Hepatocyte (in vitro differentiated cells): Measurements from ENCODE around the gene WFDC8. TPM values are rescaled to one million over a fixed set of nuclear protein-coding genes. Genes with fewer than 3 reads are reported as not detected.

Experiments
- DNase-seq: peaks from one replicate; pipeline ENCODE4 v3.0.0-alpha.2; 2016; ENCODE audit warnings: low spot score
- H2AFZ ChIP-seq: fragments of 200-600 bp; sonication (generic); 2 replicates; pipeline ENCODE4 v1.6.0; 2016; ENCODE audit warnings: antibody characterized with exemption, mild to moderate bottlenecking
- H3K27ac ChIP-seq: fragments of 200-600 bp; sonication (generic); 2 replicates; pipeline ENCODE4 v1.5.1; 2016; ENCODE audit warnings: mild to moderate bottlenecking
- H3K27me3 ChIP-seq: fragments of 200-600 bp; sonication (generic); 2 replicates; pipeline ENCODE4 v1.6.1; 2016
- H3K36me3 ChIP-seq: fragments of 200-600 bp; sonication (generic); replicated peaks from 2 replicates; pipeline ENCODE4 v1.5.1; 2016; ENCODE audit warnings: low read depth; ENCODE audit not compliant: insufficient read depth
- H3K4me1 ChIP-seq: fragments of 200-600 bp; sonication (generic); 2 replicates; pipeline ENCODE4 v1.5.1; 2016; ENCODE audit warnings: mild to moderate bottlenecking, moderate library complexity; ENCODE audit not compliant: insufficient read depth
- H3K4me2 ChIP-seq: fragments of 200-600 bp; sonication (generic); 2 replicates; pipeline ENCODE4 v1.6.0; 2016
- H3K4me3 ChIP-seq: fragments of 200-600 bp; sonication (generic); 2 replicates; pipeline ENCODE4 v1.5.1; 2016; ENCODE audit warnings: mild to moderate bottlenecking
- H3K79me2 ChIP-seq: fragments of 200-600 bp; sonication (generic); 2 replicates; pipeline ENCODE4 v1.6.0; 2017; ENCODE audit warnings: mild to moderate bottlenecking
- H3K9me2 ChIP-seq: fragments of 200-600 bp; sonication (generic); replicated peaks from 2 replicates; pipeline ENCODE4 v1.6.0; 2017; ENCODE audit warnings: mild to moderate bottlenecking; ENCODE audit not compliant: insufficient read depth
- H3K9me3 ChIP-seq: fragments of 200-600 bp; sonication (generic); 2 replicates; pipeline ENCODE4 v1.5.1; 2016; ENCODE audit warnings: low read depth, mild to moderate bottlenecking
- H4K20me1 ChIP-seq: fragments of 200-600 bp; sonication (generic); 2 replicates; pipeline ENCODE4 v1.6.0; 2016; ENCODE audit warnings: mild to moderate bottlenecking; ENCODE audit not compliant: insufficient read depth, poor library complexity, severe bottlenecking
- CTCF ChIP-seq: fragments of 200-600 bp; sonication (generic); IDR thresholded peaks from 2 replicates; pipeline ENCODE4 v1.5.1; 2016; ENCODE audit warnings: antibody characterized with exemption, mild to moderate bottlenecking; ENCODE audit not compliant: poor library complexity
- EZH2 ChIP-seq: fragments of 200-600 bp; sonication (generic); IDR thresholded peaks from 2 replicates; pipeline ENCODE4 v1.6.1; 2016; ENCODE audit warnings: antibody characterized with exemption, mild to moderate bottlenecking, borderline replicate concordance
- EZH2phosphoT487 ChIP-seq: fragments of 200-600 bp; sonication (generic); IDR thresholded peaks from one replicate; pipeline ENCODE4 v1.6.1; 2018; ENCODE audit warnings: antibody characterized with exemption, mild to moderate bottlenecking, low read depth, moderate library complexity; ENCODE audit not compliant: unreplicated experiment, severe bottlenecking
- WGBS: methylation state at CpG from one replicate; pipeline ENCODE4 v1.1.6; 2016; ENCODE audit warnings: low lambda C conversion rate; ENCODE audit errors: missing lambda C conversion rate; 5-methylcytosine and 5-hydroxymethylcytosine counted together
- polyA plus RNA-seq: library from polyadenylated mRNA; unstranded; fragments of >200 nt; fragmentation: Nextera tagmentation; extraction: Ambion mirVana; gene quantifications from 2 replicates; pipeline ENCODE4 v1.2.1, GENCODE V29; 2016
- total RNA-seq: library from RNA; depleted of rRNA; stranded (reverse); fragments of >200 nt; gene quantifications from 2 replicates; pipeline ENCODE4 v1.2.3, GENCODE V29; 2014

The WFDC8 gene
- total and polyA plus RNA-seq, 2 experiments from 2014 or later: not detected

- H4K20me1 ChIP-seq: no peaks in the 10 kb centered on the region
- no peaks in the 10 kb centered on the region for H3K27me3 ChIP-seq
- H3K4me3 ChIP-seq: no peak overlapping the region
- H2AFZ ChIP-seq: no peak overlapping the region
- no peaks in the 10 kb centered on the region for H3K9me3 ChIP-seq
- TF ChIP-seq CTCF (no peak), EZH2phosphoT487 (no peak), EZH2 (no peak)
- H3K4me1 ChIP-seq: no peaks in the 10 kb centered on the region
- H3K27ac ChIP-seq: no peak overlapping the region
- no peaks in the 10 kb centered on the region for H3K79me2 ChIP-seq
- no peak for DNase-seq
- no peaks in the 10 kb centered on the region for H3K36me3 ChIP-seq
- H3K9me2 ChIP-seq: no peaks in the 10 kb centered on the region
- H3K4me2 ChIP-seq: no peak overlapping the region
Measured at GRCh38 chr20:45612314-45612713, 33.2 kb upstream of the WFDC8 start.

GRCh38 chr20:45611054-45611453, 32.0 kb upstream of the WFDC8 start:
- 68% methylated on average over 4 of the region's 4 CpGs for WGBS
- no peaks in the 10 kb centered on the region for H3K27me3 ChIP-seq

GRCh38 chr20:45607810-45608209, 28.7 kb upstream of the WFDC8 start:
- H3K27ac ChIP-seq: no peak overlapping the region
- no peak for TF ChIP-seq EZH2
- TF ChIP-seq CTCF: no peak
- no peak for TF ChIP-seq EZH2phosphoT487
- no peak overlapping the region for H2AFZ ChIP-seq
- 95% methylated on average over 1 of the region's 1 CpG for WGBS
- H3K79me2 ChIP-seq: no peaks in the 10 kb centered on the region
- no peaks in the 10 kb centered on the region for H3K9me2 ChIP-seq
- no peak overlapping the region for H3K4me2 ChIP-seq
- no peaks in the 10 kb centered on the region for H3K36me3 ChIP-seq
- H4K20me1 ChIP-seq: no peaks in the 10 kb centered on the region
- no peaks in the 10 kb centered on the region for H3K27me3 ChIP-seq
- H3K4me1 ChIP-seq: no peaks in the 10 kb centered on the region
- no peak for DNase-seq
- no peak overlapping the region for H3K4me3 ChIP-seq
- H3K9me3 ChIP-seq: no peaks in the 10 kb centered on the region

More at GRCh38 chr20:45611054-45611453, 32.0 kb upstream of the WFDC8 start:
- DNase-seq: no peak
- H4K20me1 ChIP-seq: no peaks in the 10 kb centered on the region
- no peaks in the 10 kb centered on the region for H3K4me1 ChIP-seq
- H3K79me2 ChIP-seq: no peaks in the 10 kb centered on the region
- no peak overlapping the region for H3K27ac ChIP-seq
- TF ChIP-seq EZH2phosphoT487 (no peak), EZH2 (no peak), CTCF (no peak)
- no peaks in the 10 kb centered on the region for H3K36me3 ChIP-seq
- no peaks in the 10 kb centered on the region for H3K9me2 ChIP-seq
- H3K4me3 ChIP-seq: no peak overlapping the region
- H3K9me3 ChIP-seq: no peaks in the 10 kb centered on the region
- no peak overlapping the region for H2AFZ ChIP-seq
- no peak overlapping the region for H3K4me2 ChIP-seq

GRCh38 chr20:45595235-45595634, 16.2 kb upstream of the WFDC8 start:
- H3K4me1 ChIP-seq: no peaks in the 10 kb centered on the region
- no peak overlapping the region for H3K27ac ChIP-seq
- 0% methylated on average over 1 of the region's 1 CpG for WGBS
- no peak overlapping the region for H2AFZ ChIP-seq
- H3K27me3 ChIP-seq: no peaks in the 10 kb centered on the region
- H4K20me1 ChIP-seq: no peaks in the 10 kb centered on the region
- no peak for TF ChIP-seq EZH2
- H3K4me3 ChIP-seq: no peak overlapping the region
- H3K36me3 ChIP-seq: no peaks in the 10 kb centered on the region
- H3K9me2 ChIP-seq: no peaks in the 10 kb centered on the region
- H3K4me2 ChIP-seq: no peak overlapping the region
- H3K79me2 ChIP-seq: no peaks in the 10 kb centered on the region
- no peaks in the 10 kb centered on the region for H3K9me3 ChIP-seq
- no peak for DNase-seq
